AG04450 (cell line): ENCODE measurements around the gene CLDN14. TPM values are rescaled to one million over a fixed set of nuclear protein-coding genes. Genes with fewer than 3 reads are reported as not detected.

Experiments
- CTCF ChIA-PET: fragments of 300-600, 350-600 bp; formaldehyde crosslinking; extraction: SDS; loops from one replicate; lab custom pipeline; 2022; ENCODE audit warnings: antibody characterized with exemption, inconsistent platforms; lab: Charles Lee
- POLR2A ChIA-PET: fragments of 350-600 bp; formaldehyde crosslinking; extraction: SDS; loops from one replicate; lab custom pipeline; 2021; ENCODE audit warnings: antibody characterized with exemption, inconsistent platforms; lab: Yijun Ruan, JAX
- DNase-seq: peaks from one replicate; pipeline ENCODE4 v3.0.0-alpha.2; 2011; ENCODE audit warnings: low read depth, low spot score
- H3K27ac ChIP-seq: one replicate; pipeline ENCODE4 v1.5.1; 2012; ENCODE audit warnings: low read depth, low read length, control low read depth
- H3K27me3 ChIP-seq: one replicate; pipeline ENCODE4 v1.6.0; 2012; ENCODE audit warnings: low read length; ENCODE audit not compliant: control insufficient read depth, insufficient read depth
- H3K4me3 ChIP-seq: 2 replicates; pipeline ENCODE4 v1.5.1; 2011; ENCODE audit warnings: mild to moderate bottlenecking, low read depth, low read length, control low read depth
- H3K9me3 ChIP-seq: 2 replicates; pipeline ENCODE4 v1.5.1; 2012; ENCODE audit warnings: low read length; ENCODE audit not compliant: control insufficient read depth, insufficient read depth
- CTCF ChIP-seq: IDR thresholded peaks from 2 replicates; pipeline ENCODE4 v1.5.1; 2011; ENCODE audit warnings: low read depth, low read length, control low read depth, inconsistent platforms
- polyA plus RNA-seq: library from polyadenylated mRNA; depleted of rRNA; stranded (reverse); fragments of >200 nt; gene quantifications from 2 replicates; pipeline ENCODE4 v1.2.3, GENCODE V29; 2011

The CLDN14 gene
- polyA plus RNA-seq, 1 experiment, result not detected

- ChIA-PET CTCF (interaction anchor here (1.0 to 2.2 kb wide), 4 partner anchors 80 to 428 kb away, joined by 3 to 6 read pairs (median 4); no protein-coding TSS in a partner anchor), POLR2A (no interaction called here)
- Histone ChIP-seq H3K9me3 (no peaks in the 10 kb centered on the region; the same call in 1 of the 2 replicates), H3K27ac (no peak overlapping the region), H3K4me3 (no peak overlapping the region), H3K27me3 (peaks cover 6% of the 10 kb centered on the region)
- DNase-seq, result no peak
- TF ChIP-seq CTCF, result no peak
These were observed 22.4 kb upstream of the CLDN14 start for GRCh38 chr21:36502365-36502764.

GRCh38 chr21:36501589-36501892 is 21.6 kb upstream of the CLDN14 start:
- ChIA-PET POLR2A (no interaction called here), CTCF (interaction anchor here (2.2 kb wide), 1 partner anchor 79 kb away, joined by 5 read pairs; no protein-coding TSS in a partner anchor)
- TF ChIP-seq CTCF, result no peak
- no peaks in the 10 kb centered on the region; the same call in 1 of the 2 replicates for H3K9me3 ChIP-seq
- no peak for DNase-seq
- H3K27ac ChIP-seq, result no peak overlapping the region
- H3K4me3 ChIP-seq, result no peak overlapping the region
- peaks cover 6% of the 10 kb centered on the region for H3K27me3 ChIP-seq

GRCh38 chr21:36499578-36500471 is 19.9 kb upstream of the CLDN14 start:
- Histone ChIP-seq H3K27me3 (no peaks in the 10 kb centered on the region), H3K9me3 (no peaks in the 10 kb centered on the region; the same call in 1 of the 2 replicates), H3K27ac (no peak overlapping the region), H3K4me3 (no peak overlapping the region)
- TF ChIP-seq CTCF, result no peak
- no peak for DNase-seq
- ChIA-PET POLR2A (no interaction called here), CTCF (no interaction called here)

DNA sequence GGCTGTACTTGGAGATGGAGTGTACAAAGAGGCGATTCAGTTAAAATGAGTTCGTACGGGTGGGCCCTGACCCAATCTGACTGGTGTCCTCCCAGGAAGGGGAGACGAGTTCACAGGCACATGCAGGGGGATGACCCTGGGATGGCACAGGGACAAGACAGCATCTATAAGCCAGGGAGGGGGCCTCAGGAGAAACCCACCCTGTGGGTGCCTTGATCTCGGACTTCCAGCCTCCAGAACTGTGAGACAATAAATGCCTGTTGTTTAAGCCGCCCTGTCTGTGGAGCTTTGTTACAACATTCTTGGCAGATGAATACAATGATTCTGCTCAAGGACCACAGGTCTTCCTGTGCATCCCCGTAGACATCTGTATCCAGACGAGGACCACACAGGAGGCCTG is 14.6 kb upstream of the CLDN14 start:
- CTCF ChIA-PET, result no interaction called here
- H3K9me3 ChIP-seq, result no peaks in the 10 kb centered on the region
- no peak for DNase-seq
- no peak overlapping the region for H3K27ac ChIP-seq
- H3K4me3 ChIP-seq, result no peak overlapping the region
- TF ChIP-seq CTCF, result no peak
- POLR2A ChIA-PET, result no interaction called here
- no peaks in the 10 kb centered on the region for H3K27me3 ChIP-seq

DNA sequence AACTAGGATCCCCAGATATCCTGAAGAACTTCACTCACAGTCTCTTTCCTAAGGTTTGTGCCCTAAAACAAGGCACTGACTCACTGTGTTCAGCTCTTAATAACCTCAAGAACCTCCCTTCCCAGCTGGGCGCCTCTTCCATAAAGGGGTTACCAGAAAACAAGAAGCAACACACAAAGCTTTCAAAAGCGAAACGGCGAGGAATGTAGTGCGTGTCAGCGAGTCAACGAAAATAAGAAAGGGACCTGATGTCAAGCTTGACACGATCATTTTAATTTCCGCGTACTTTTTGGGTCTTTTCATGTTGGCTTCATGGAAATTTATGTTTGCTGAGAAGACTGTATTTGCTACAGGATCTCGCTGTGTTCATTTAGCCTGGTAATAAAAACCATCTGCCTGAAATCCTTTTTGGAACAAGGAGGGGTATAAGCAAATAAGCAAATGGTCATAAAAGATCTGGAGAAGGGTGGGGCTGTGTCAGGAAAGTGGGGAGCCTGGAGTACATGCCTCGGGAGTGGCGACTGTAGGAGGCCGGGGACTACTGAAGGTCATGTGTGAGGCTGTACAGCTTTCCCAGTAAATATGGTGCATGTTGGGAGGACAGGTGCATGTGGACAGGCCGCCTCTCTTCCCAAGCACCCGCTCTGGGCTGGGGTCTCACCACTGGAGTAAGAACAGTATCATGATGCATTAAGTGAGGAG is 11.4 kb upstream of the CLDN14 start:
- ChIA-PET POLR2A (no interaction called here), CTCF (no interaction called here)
- H3K27me3 ChIP-seq, result no peaks in the 10 kb centered on the region
- H3K27ac ChIP-seq, result no peak overlapping the region
- no peak overlapping the region for H3K4me3 ChIP-seq
- no peak for DNase-seq
- no peak for TF ChIP-seq CTCF
- no peaks in the 10 kb centered on the region for H3K9me3 ChIP-seq
